Measurements from ENCODE around the gene DSCAM.

DSCAM gene

GRCh38 chr21:40706806-40707655 lies 139.9 kb downstream of the DSCAM start:
- no peak for DNase-seq

GRCh38 chr21:40706176-40706575 lies 140.8 kb downstream of the DSCAM start:
- no peak for DNase-seq

GRCh38 chr21:40704141-40704540 lies 142.8 kb downstream of the DSCAM start:
- no peak for DNase-seq

GRCh38 chr21:40699366-40699765 lies 147.6 kb downstream of the DSCAM start:
- DNase-seq: no peak

GRCh38 chr21:40696246-40696645 lies 150.7 kb downstream of the DSCAM start:
- DNase-seq: no peak

- no peak for DNase-seq
Observed at GRCh38 chr21:40689840-40690360, 157.1 kb downstream of the DSCAM start.

GRCh38 chr21:40689217-40689616 lies 157.7 kb downstream of the DSCAM start:
- no peak for DNase-seq

- DNase-seq: no peak
Observed at GRCh38 chr21:40688106-40688864, 158.7 kb downstream of the DSCAM start.

- no peak for DNase-seq
Observed at GRCh38 chr21:40687625-40688024, 159.3 kb downstream of the DSCAM start.

- DNase-seq: no peak
Observed at GRCh38 chr21:40686526-40686925, 160.4 kb downstream of the DSCAM start.

- no peak for DNase-seq
Observed at GRCh38 chr21:40685141-40685540, 161.8 kb downstream of the DSCAM start.

GRCh38 chr21:40684726-40685125 lies 162.2 kb downstream of the DSCAM start:
- DNase-seq: no peak

- no peak for DNase-seq
Observed at GRCh38 chr21:40683349-40683748, 163.6 kb downstream of the DSCAM start.

GRCh38 chr21:40681164-40681859 lies 165.6 kb downstream of the DSCAM start:
- DNase-seq: no peak

- no peak for DNase-seq
Observed at GRCh38 chr21:40680311-40680710, 166.6 kb downstream of the DSCAM start.

- DNase-seq: no peak
Observed at GRCh38 chr21:40678681-40679284, 168.2 kb downstream of the DSCAM start.

GRCh38 chr21:40675017-40675416 lies 171.9 kb downstream of the DSCAM start:
- DNase-seq: no peak

GRCh38 chr21:40672602-40673001 lies 174.4 kb downstream of the DSCAM start:
- no peak for DNase-seq

- no peak for DNase-seq
Observed at GRCh38 chr21:40671716-40672115, 175.2 kb downstream of the DSCAM start.

- no peak for DNase-seq
Observed at GRCh38 chr21:40668555-40669275, 178.2 kb downstream of the DSCAM start.

GRCh38 chr21:40667967-40668366 lies 179.0 kb downstream of the DSCAM start:
- no peak for DNase-seq

GRCh38 chr21:40662889-40663288 lies 184.1 kb downstream of the DSCAM start:
- no peak for DNase-seq

Data from activated naive CD4-positive, alpha-beta T cell treated with anti-CD3 and anti-CD28 coated beads, Interleukin-2, amount 50 U/mL, for 16 hours (primary cell).